ENCODE data around the gene PXMP2.
"Not testable (repeated sequence)": the region's sequence is repeated elsewhere in the genome, so short reads cannot be mapped to it uniquely, and the experiment has no call there.

The PXMP2 gene

DNA sequence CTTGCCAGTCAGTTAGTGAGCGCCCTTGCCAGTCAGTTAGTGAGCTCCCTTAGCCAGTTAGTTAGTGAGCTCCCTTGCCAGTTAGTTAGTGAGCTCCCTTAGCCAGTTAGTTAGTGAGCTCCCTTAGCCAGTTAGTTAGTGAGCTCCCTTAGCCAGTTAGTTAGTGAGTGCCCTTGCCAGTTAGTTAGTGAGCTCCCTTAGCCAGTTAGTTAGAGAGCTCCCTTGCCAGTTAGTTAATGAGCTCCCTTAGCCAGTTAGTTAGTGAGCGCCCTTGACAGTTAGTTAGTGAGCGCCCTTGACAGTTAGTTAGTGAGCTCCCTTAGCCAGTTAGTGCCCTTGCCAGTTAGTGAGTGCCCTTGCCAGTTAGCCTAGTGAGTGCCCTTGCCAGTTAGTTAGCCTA, 7.5 kb downstream of the PXMP2 start:
- H3K36me3 ChIP-seq (ENCODE audit: control insufficient read depth in 5 of 5, insufficient read depth in 5 of 5, low read length in 5 of 5), result peaks cover 0 to 13% (median 12%) of the 10 kb centered on the region in 5 donors
- H3K9ac ChIP-seq (ENCODE audit: low read length in 5 of 5); H3K27me3 ChIP-seq (ENCODE audit: control insufficient read depth in 5 of 5, insufficient read depth in 4 of 5, low read length in 5 of 5); H3K9me3 ChIP-seq (ENCODE audit: control insufficient read depth in 5 of 5, low read length in 5 of 5); H3K4me3 ChIP-seq (ENCODE audit: low read depth in 1 of 5, low read length in 5 of 5); H3K4me1 ChIP-seq (ENCODE audit: control insufficient read depth in 5 of 5, insufficient read depth in 5 of 5, low read length in 5 of 5); H3K27ac ChIP-seq (ENCODE audit: low read depth, low read length): not testable (repeated sequence)

DNA sequence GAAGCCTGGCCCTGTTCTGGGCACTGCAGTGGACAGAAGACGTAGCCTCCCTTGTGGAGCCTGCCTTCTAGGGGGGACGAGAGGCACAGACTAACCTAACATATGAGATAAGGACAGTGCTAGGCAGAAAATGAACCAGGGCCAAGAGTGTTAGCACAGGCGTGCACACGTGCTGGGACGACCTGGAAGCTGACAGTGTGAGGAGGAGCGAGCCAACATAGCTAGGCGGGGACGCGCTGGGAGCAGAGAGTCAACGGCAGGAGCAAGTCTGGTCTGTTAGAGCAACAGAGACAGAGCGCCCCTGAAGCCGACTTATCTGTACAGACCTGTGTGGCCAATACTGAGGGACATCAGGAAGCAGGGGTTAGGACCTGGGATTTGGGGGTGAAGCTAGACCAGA, 8.0 kb downstream of the PXMP2 start:
- Histone ChIP-seq H3K4me3 (ENCODE audit: low read depth in 1 of 5, low read length in 5 of 5) (no peak overlapping the region), H3K27ac (ENCODE audit: low read depth, low read length) (no peak overlapping the region), H3K4me1 (ENCODE audit: control insufficient read depth in 5 of 5, insufficient read depth in 5 of 5, low read length in 5 of 5) (peaks cover 0 to 2% (median 0%) of the 10 kb centered on the region in 5 donors), H3K27me3 (ENCODE audit: control insufficient read depth in 5 of 5, insufficient read depth in 4 of 5, low read length in 5 of 5) (no peaks in the 10 kb centered on the region), H3K9ac (ENCODE audit: low read length in 5 of 5) (no peak overlapping the region), H3K36me3 (ENCODE audit: control insufficient read depth in 5 of 5, insufficient read depth in 5 of 5, low read length in 5 of 5) (peaks cover 0 to 13% (median 12%) of the 10 kb centered on the region in 5 donors), H3K9me3 (ENCODE audit: control insufficient read depth in 5 of 5, low read length in 5 of 5) (no peaks in the 10 kb centered on the region)

DNA sequence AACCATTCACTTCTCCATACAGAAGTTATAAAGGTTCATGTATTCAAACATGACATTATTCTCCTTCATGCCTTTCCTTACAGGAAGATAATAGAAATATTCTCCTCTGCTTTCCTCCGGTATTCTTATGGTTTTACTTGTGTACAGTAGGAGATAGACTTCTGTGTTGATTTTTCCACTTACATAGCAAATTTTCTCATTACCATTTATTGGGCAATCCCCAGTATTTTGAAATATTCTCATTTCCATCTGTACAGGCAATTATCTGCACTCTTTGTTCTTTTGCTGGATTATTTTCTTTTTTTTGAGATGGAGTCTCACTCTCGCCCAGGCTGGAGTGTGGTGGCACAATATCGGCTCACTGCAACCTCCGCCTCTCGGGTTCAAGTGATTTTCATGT, 11.0 kb downstream of the PXMP2 start:
- Histone ChIP-seq H3K27me3 (ENCODE audit: control insufficient read depth in 5 of 5, insufficient read depth in 4 of 5, low read length in 5 of 5) (no peaks in the 10 kb centered on the region), H3K4me1 (ENCODE audit: control insufficient read depth in 5 of 5, insufficient read depth in 5 of 5, low read length in 5 of 5) (peaks cover 0 to 2% (median 0%) of the 10 kb centered on the region in 5 donors), H3K4me3 (ENCODE audit: low read depth in 1 of 5, low read length in 5 of 5) (no peak overlapping the region), H3K27ac (ENCODE audit: low read depth, low read length) (no peak overlapping the region), H3K9ac (ENCODE audit: low read length in 5 of 5) (no peak overlapping the region), H3K36me3 (ENCODE audit: control insufficient read depth in 5 of 5, insufficient read depth in 5 of 5, low read length in 5 of 5) (peaks cover 0 to 13% (median 12%) of the 10 kb centered on the region in 5 donors), H3K9me3 (ENCODE audit: control insufficient read depth in 5 of 5, low read length in 5 of 5) (no peaks in the 10 kb centered on the region)

DNA sequence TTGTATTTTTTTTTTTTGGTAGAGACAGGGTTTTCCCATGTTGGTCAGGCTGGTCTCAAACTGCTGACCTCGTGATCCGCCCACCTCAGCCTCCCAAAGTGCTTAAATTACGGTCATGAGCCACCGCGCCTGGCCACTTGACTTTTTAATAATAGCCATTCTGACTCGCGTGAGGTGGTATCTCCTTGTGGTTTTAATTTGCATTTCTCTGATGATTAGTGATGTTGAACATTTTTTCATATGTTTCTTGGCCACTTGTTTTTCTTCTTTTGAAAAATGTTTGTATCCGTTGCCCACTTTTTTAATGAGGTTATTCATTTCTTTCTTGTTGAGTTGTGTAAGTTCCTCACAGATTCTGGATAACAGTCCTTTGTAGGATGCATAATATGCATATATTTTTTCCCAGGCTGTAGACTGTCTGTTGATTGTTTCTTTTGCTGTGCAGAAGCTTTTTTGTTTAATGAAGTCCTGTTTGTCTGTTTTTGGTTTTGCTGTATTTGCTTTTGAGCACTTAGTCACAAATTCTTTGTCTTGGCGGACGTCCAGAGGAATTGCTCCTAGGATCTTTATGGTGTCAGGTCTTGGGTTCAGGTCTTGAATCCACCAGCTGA, 12.9 kb downstream of the PXMP2 start:
- H3K27me3 ChIP-seq (ENCODE audit: control insufficient read depth in 5 of 5, insufficient read depth in 4 of 5, low read length in 5 of 5), result no peaks in the 10 kb centered on the region
- H3K9ac ChIP-seq (ENCODE audit: low read length in 5 of 5), result no peak overlapping the region
- peaks cover 0 to 2% (median 0%) of the 10 kb centered on the region in 5 donors for H3K4me1 ChIP-seq (ENCODE audit: control insufficient read depth in 5 of 5, insufficient read depth in 5 of 5, low read length in 5 of 5)
- H3K4me3 ChIP-seq (ENCODE audit: low read depth in 1 of 5, low read length in 5 of 5), result no peak overlapping the region
- peaks cover 0 to 26% (median 20%) of the 10 kb centered on the region in 5 donors for H3K36me3 ChIP-seq (ENCODE audit: control insufficient read depth in 5 of 5, insufficient read depth in 5 of 5, low read length in 5 of 5)
- H3K9me3 ChIP-seq (ENCODE audit: control insufficient read depth in 5 of 5, low read length in 5 of 5), result no peaks in the 10 kb centered on the region
- no peak overlapping the region for H3K27ac ChIP-seq (ENCODE audit: low read depth, low read length)

DNA sequence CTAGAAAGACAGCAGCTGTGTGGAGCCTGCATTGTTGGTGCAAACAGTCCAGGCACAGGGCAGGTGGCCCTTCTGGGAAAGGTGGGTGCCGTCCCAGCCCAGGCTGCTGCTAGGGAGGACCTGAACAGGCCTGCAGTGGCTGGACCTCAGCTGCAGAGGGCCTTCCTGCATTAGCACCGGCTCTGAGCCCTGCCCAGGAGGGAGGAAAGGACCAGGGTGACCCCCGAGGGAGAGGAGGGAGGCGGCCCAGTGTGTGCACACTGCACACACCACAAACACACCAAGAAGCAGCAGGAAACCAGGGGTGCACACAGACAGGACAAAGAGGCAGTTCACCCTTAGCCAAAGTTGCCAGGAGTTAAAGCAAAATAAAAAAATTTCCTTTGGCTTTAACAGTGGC, 15.3 kb downstream of the PXMP2 start:
- Histone ChIP-seq H3K9me3 (ENCODE audit: control insufficient read depth in 5 of 5, low read length in 5 of 5) (no peaks in the 10 kb centered on the region), H3K4me3 (ENCODE audit: low read depth in 1 of 5, low read length in 5 of 5) (no peak overlapping the region), H3K27ac (ENCODE audit: low read depth, low read length) (no peak overlapping the region), H3K9ac (ENCODE audit: low read length in 5 of 5) (no peak overlapping the region), H3K4me1 (ENCODE audit: control insufficient read depth in 5 of 5, insufficient read depth in 5 of 5, low read length in 5 of 5) (peaks cover 0 to 2% (median 0%) of the 10 kb centered on the region in 5 donors), H3K27me3 (ENCODE audit: control insufficient read depth in 5 of 5, insufficient read depth in 4 of 5, low read length in 5 of 5) (no peaks in the 10 kb centered on the region), H3K36me3 (ENCODE audit: control insufficient read depth in 5 of 5, insufficient read depth in 5 of 5, low read length in 5 of 5) (peaks cover 0 to 15% (median 13%) of the 10 kb centered on the region in 5 donors)

DNA sequence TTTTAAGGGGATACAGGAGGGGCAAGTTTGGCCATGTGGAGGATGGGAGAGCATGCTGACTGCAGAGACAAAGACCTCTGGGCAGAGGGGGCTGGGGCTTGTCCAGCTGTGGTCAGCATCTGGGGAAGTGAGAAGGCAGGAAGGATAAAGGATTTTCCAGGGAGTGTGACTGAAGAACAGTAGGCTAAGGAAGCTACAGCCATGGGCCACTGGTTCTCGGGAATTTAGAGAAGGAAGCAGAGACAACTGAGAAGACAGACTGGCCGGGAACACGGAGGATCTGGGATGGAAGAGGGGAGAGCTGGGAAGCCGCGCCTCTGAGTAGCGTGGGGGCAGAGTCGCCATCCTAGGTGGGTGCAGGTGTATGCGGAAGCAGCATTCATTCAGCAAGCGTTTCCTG, 16.3 kb downstream of the PXMP2 start:
- Histone ChIP-seq H3K27ac (ENCODE audit: low read depth, low read length) (no peak overlapping the region), H3K4me1 (ENCODE audit: control insufficient read depth in 5 of 5, insufficient read depth in 5 of 5, low read length in 5 of 5) (no peaks in the 10 kb centered on the region), H3K9me3 (ENCODE audit: control insufficient read depth in 5 of 5, low read length in 5 of 5) (no peaks in the 10 kb centered on the region), H3K27me3 (ENCODE audit: control insufficient read depth in 5 of 5, insufficient read depth in 4 of 5, low read length in 5 of 5) (no peaks in the 10 kb centered on the region), H3K4me3 (ENCODE audit: low read depth in 1 of 5, low read length in 5 of 5) (no peak overlapping the region), H3K9ac (ENCODE audit: low read length in 5 of 5) (no peak overlapping the region), H3K36me3 (ENCODE audit: control insufficient read depth in 5 of 5, insufficient read depth in 5 of 5, low read length in 5 of 5) (peaks cover 0 to 15% (median 9%) of the 10 kb centered on the region in 5 donors)

DNA sequence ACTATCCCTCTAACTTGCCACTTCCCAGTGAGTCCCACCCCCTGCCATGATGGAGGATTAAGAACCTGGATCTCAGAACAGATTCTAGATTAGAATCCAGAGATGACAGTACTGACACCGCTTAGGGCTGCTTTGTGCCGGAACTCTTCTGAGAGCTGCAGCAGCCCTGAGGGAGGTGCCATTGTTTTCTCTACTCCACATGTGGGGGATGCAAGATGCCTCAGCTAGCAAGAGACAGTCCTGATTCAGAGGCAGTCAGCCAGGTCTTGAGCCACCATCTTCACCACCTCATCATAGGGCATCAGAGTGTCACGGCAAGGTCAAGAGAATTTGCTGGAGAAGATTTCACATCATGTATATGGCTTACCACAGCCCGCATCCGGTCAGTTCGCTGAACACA, 19.9 kb downstream of the PXMP2 start:
- peaks cover 0 to 22% (median 20%) of the 10 kb centered on the region in 5 donors for H3K4me1 ChIP-seq (ENCODE audit: control insufficient read depth in 5 of 5, insufficient read depth in 5 of 5, low read length in 5 of 5)
- H3K36me3 ChIP-seq (ENCODE audit: control insufficient read depth in 5 of 5, insufficient read depth in 5 of 5, low read length in 5 of 5), result peaks cover 0 to 13% (median 9%) of the 10 kb centered on the region in 5 donors
- no peak overlapping the region for H3K4me3 ChIP-seq (ENCODE audit: low read depth in 1 of 5, low read length in 5 of 5)

DNA sequence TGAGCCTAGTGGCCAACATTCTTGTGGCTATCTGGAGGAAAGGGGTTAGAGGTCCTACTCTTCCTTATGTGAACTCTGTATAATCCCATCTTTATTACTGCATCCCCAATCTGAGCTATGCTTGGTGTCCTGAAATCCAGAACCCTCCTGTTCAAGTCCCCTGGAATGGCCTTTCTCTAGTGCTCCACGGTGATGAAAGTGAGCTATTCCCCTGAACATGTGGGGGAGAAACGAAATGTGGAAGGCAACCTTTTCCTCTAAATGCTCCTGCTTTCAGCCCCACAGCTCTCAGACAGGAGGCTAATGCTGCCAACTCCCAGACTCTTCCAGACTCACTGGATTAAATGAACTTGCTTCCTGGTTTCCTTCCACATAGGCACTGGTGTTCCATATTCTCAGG, 20.8 kb downstream of the PXMP2 start:
- no peaks in the 10 kb centered on the region for H3K27me3 ChIP-seq (ENCODE audit: control insufficient read depth in 5 of 5, insufficient read depth in 4 of 5, low read length in 5 of 5)
- H3K36me3 ChIP-seq (ENCODE audit: control insufficient read depth in 5 of 5, insufficient read depth in 5 of 5, low read length in 5 of 5), result peaks cover 0 to 13% (median 9%) of the 10 kb centered on the region in 5 donors
- H3K4me3 ChIP-seq (ENCODE audit: low read depth in 1 of 5, low read length in 5 of 5), result no peak overlapping the region
- H3K27ac ChIP-seq (ENCODE audit: low read depth, low read length), result no peak overlapping the region
- no peaks in the 10 kb centered on the region for H3K9me3 ChIP-seq (ENCODE audit: control insufficient read depth in 5 of 5, low read length in 5 of 5)
- peaks cover 0 to 23% (median 20%) of the 10 kb centered on the region in 5 donors for H3K4me1 ChIP-seq (ENCODE audit: control insufficient read depth in 5 of 5, insufficient read depth in 5 of 5, low read length in 5 of 5)
- H3K9ac ChIP-seq (ENCODE audit: low read length in 5 of 5), result no peak overlapping the region

More for the DNA sequence above, 19.9 kb downstream of the PXMP2 start:
- H3K27ac ChIP-seq (ENCODE audit: low read depth, low read length), result no peak overlapping the region
- H3K27me3 ChIP-seq (ENCODE audit: control insufficient read depth in 5 of 5, insufficient read depth in 4 of 5, low read length in 5 of 5), result no peaks in the 10 kb centered on the region
- no peaks in the 10 kb centered on the region for H3K9me3 ChIP-seq (ENCODE audit: control insufficient read depth in 5 of 5, low read length in 5 of 5)
- no peak overlapping the region for H3K9ac ChIP-seq (ENCODE audit: low read length in 5 of 5)

DNA sequence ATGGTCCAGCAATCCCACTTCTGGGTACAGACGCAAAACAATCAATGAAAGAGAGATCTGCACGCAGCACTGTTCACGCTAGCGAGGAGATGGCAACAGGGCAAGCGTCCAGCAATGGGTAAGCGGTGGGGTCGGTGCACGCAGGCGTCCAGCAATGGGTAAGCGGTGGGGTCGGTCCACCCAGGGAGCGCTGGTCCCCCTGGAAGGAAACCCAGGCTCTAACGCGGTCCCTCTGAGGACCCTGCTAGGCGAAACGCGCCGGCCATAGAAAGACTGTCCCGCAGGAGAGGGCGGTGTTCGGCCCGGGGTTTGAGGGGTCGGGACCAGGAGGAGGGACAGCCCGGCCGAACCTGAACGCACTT, 22.6 kb downstream of the PXMP2 start:
- peak overlapping the region; percentile 76 to 90 (median 83) for H3K4me3 ChIP-seq (ENCODE audit: low read depth in 1 of 5, low read length in 5 of 5)
- no peaks in the 10 kb centered on the region for H3K27me3 ChIP-seq (ENCODE audit: control insufficient read depth in 5 of 5, insufficient read depth in 4 of 5, low read length in 5 of 5)
- peak overlapping the region; percentile 69 to 93 (median 89) for H3K9ac ChIP-seq (ENCODE audit: low read length in 5 of 5)
- H3K27ac ChIP-seq (ENCODE audit: low read depth, low read length), result peak overlapping the region; percentile 82
- H3K9me3 ChIP-seq (ENCODE audit: control insufficient read depth in 5 of 5, low read length in 5 of 5), result no peaks in the 10 kb centered on the region
- peaks cover 0 to 23% (median 20%) of the 10 kb centered on the region in 5 donors for H3K4me1 ChIP-seq (ENCODE audit: control insufficient read depth in 5 of 5, insufficient read depth in 5 of 5, low read length in 5 of 5)
- peaks cover 0 to 6% (median 4%) of the 10 kb centered on the region in 5 donors for H3K36me3 ChIP-seq (ENCODE audit: control insufficient read depth in 5 of 5, insufficient read depth in 5 of 5, low read length in 5 of 5)

DNA sequence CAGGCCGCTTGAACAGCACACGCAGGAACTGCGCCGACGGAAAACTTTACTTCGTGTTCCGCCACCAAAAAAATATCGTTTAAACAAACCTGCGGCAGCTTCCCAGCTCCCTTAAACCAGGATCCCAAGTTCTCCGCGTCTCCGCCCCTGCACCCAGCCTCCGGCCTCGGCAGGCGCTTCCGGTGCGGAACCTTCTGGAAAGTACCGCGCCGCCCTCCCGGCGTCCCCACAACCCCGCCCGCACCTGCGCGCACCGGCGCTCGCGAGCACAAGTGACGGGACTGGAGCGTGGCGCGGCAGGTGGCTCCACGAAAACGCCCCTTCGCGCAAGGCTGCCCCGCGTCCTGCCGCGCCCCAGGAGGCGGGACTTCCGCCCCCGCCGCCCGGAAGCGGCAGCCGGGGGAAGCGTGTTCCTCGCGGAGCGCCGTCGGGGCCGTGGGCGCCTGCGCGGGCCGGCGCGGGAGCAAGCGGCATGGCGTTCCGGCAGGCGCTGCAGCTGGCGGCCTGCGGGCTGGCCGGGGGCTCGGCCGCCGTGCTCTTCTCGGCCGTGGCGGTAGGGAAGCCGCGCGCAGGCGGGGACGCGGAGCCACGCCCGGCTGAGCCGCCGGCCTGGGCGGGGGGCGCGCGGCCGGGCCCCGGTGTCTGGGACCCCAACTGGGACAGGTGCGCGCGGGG, 23.2 kb downstream of the PXMP2 start, which contains the start of gene PGAM5:
PGAM5 (plus strand) TSS at position 438 of the 675 bp plus-strand sequence; CDS start at position 473, 35 bp downstream.
- Histone ChIP-seq H3K4me3 (ENCODE audit: low read depth in 1 of 5, low read length in 5 of 5) (peak within 1 kb of the TSS; percentile 76 to 90 (median 83)), H3K4me1 (ENCODE audit: control insufficient read depth in 5 of 5, insufficient read depth in 5 of 5, low read length in 5 of 5) (peaks cover 0 to 23% (median 20%) of the 10 kb centered on the region in 5 donors), H3K36me3 (ENCODE audit: control insufficient read depth in 5 of 5, insufficient read depth in 5 of 5, low read length in 5 of 5) (peaks cover 0 to 8% (median 5%) of the 10 kb centered on the region in 5 donors), H3K9me3 (ENCODE audit: control insufficient read depth in 5 of 5, low read length in 5 of 5) (no peaks in the 10 kb centered on the region), H3K27me3 (ENCODE audit: control insufficient read depth in 5 of 5, insufficient read depth in 4 of 5, low read length in 5 of 5) (no peaks in the 10 kb centered on the region), H3K9ac (ENCODE audit: low read length in 5 of 5) (peak within 1 kb of the TSS; percentile 80 to 93 (median 89)), H3K27ac (ENCODE audit: low read depth, low read length) (peak within 1 kb of the TSS; percentile 82)
